ENCODE results near the gene EIF2D.
"Not testable (repeated sequence)": the region's sequence is repeated elsewhere in the genome, so short reads cannot be mapped to it uniquely, and the experiment has no call there.

Gene EIF2D, protein sequence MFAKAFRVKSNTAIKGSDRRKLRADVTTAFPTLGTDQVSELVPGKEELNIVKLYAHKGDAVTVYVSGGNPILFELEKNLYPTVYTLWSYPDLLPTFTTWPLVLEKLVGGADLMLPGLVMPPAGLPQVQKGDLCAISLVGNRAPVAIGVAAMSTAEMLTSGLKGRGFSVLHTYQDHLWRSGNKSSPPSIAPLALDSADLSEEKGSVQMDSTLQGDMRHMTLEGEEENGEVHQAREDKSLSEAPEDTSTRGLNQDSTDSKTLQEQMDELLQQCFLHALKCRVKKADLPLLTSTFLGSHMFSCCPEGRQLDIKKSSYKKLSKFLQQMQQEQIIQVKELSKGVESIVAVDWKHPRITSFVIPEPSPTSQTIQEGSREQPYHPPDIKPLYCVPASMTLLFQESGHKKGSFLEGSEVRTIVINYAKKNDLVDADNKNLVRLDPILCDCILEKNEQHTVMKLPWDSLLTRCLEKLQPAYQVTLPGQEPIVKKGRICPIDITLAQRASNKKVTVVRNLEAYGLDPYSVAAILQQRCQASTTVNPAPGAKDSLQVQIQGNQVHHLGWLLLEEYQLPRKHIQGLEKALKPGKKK

DNA sequence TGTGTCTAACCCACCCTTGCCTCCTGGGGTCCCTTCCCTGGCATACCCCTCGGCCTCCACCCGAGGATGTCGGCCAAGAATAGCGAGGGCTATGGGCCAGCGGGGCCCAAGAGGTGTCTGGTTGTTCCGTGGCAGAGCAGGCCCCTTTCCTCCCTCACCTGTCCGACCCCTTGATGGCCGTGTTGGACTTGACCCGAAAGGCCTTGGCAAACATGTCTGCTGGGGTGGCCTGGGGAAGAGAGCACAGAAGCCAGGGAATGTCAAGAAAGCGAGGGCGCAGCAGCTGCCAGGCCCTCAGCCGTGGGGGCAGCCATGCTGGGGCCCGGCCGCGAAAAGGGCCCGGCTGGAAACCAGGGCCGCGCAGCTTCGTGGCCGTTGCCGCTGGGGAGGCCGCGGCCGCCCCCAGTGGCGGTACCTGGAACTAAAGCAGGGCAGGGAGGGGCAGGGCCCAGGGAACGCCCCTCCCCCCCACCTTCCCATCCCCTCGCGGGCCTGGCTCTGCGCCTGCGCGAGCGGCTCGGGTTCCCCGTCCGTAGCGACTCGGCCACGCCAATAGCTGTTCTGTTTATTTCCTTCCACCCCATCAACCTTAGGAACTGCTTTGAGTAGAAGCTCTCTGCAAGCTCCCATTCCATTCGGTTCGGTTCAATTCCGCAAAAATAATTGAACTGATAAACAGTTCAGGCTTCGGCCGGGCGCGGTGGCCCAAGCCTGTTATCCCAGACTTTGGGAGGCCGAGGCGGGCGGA is at the start of gene EIF2D:
Gene EIF2D (minus strand): TSS at position 337 of the 748 bp plus-strand sequence. CDS start 123 bp downstream, at position 214.
- DNase-seq (ENCODE audit: low spot score), result peak; percentile 97

DNA sequence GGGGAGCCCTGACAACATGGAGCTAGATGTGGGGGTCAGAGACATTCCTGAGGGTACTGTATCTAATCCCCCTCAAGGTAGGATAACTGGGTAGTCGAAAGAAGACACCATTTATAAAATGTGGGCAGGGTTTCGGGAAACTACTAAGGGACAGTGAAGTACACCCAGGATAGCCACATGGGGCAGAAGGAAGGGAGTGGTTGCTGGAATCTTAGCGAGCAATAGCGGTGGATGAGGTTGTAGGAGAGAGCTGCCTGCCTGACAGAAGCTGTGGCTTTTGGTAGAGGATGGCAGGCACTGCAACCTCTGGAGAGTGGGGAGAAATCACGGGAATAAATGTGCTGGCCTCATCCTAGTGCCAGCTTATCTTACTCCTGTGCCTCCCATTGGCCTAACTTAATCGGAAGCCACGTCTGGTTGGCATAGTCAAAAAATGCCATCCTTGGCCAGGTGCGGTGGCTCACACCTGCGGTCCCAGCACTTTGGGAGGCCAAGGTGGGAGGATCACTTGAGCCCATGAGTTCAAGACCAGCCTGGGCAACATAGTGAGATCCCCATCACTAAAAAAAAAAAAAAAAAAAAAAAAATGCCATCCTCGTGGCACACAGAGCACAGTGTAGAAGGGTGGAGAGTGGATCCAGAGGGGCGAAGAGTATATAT is 49.0 kb upstream of the EIF2D start:
- no peak for DNase-seq (ENCODE audit: low spot score)

DNA sequence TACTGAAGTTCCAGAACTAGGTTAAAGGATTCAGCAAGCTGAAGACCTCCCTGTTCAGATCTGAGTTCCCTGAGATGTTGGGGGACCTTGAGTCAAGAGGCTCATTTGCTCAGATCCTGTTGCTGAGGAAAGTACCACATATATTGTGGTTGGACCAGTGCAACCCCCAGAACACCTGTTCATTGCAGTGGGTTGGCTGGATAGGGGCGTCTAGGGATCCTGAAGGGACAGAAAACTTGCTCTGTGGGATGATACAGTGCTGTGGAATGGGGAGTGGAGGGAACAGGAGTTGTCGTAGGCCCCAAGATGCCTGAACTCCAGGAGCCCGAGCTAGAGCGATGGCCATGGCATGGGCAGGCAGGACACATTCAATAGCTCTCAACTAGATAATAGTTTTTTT is 47.9 kb upstream of the EIF2D start:
- no peak for DNase-seq (ENCODE audit: low spot score)

DNA sequence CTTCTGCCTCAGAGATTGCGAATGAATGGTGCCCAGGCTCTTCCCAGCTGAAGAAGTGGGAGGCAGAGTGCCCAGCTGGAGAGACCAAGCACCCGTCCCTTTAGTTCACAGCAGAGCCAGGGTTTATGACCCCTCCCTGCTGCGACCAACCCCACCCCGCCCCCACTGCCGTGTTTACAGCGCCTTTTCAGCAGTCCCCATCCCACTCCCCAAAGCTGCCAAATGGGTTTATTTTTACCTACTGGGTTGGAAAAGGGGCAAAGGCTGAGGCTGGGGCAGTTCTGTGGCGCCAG is 46.7 kb upstream of the EIF2D start:
- DNase-seq (ENCODE audit: low spot score), result no peak

DNA sequence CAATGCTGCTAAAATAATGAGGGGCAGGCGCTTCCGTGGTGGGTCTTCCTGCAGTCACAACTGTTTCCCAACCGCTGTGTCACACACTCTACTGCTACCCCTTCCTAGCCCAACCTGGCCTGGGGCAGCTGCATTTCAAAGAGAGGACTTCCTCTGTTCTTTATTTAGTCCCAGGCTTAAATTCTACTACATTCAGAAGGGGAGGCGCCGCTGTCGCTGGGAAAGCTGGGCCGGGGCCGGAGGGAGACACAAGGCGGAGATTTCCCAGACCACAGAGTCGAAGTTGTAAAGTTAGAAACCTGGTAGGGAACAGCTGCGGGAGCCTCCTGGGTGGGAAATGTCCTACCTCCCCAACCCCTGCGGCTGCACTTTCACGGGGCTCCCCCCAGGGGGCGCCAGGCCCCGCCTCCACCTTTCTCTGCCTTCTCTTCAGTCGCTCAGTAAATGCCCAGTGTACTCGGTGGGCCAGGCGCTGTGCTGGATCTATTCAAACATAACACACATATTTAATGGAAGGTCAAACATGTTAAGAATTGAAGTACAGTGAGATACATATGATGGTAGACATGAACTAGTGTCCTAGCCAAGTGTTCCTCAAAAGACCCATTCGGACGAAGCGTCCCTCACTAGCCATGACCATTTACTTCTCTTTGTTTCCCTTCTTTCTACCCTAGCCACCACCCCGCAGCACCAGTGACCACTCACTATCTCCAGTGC is 46.2 kb upstream of the EIF2D start:
- peak; percentile 57 for DNase-seq (ENCODE audit: low spot score)

DNA sequence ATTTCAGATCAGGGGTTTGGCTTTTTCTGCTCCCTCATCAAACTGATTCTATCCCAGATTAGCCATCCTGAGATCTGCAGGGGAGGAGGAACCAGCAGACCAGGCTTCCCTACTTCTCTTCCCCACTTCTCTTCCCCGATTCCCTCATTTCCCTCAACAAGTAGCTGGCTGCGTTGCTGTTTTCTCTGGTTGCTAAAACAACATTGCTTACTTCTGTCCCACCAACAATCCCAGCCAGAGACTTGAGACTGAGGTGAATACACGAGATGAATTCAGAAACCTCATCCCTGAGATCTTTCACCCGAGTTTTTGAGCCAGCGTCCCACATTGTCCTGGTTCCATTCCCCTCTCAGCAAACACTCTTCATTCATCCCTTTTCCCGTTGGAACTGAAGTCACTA is 45.5 kb upstream of the EIF2D start:
- no peak for DNase-seq (ENCODE audit: low spot score)

DNA sequence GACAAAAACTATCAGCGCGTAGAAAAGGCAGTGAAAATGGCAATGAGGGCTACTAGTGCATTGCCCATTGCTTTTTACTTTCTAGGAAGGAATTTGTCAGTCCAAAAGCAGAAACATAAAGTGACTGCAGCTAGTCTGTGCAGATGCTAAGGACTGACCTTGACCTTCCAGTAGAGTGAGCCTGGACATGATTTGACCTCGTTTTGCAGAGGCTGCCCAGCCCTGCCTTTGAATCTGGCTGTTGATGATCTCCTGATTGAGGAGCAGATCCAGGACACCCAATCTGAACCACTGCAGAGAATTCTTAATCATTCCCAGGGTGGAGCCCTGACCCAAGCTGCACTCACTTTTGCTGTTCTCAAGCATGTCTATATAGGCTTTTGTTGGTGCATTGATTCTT is 44.7 kb upstream of the EIF2D start:
- DNase-seq (ENCODE audit: low spot score), result no peak

DNA sequence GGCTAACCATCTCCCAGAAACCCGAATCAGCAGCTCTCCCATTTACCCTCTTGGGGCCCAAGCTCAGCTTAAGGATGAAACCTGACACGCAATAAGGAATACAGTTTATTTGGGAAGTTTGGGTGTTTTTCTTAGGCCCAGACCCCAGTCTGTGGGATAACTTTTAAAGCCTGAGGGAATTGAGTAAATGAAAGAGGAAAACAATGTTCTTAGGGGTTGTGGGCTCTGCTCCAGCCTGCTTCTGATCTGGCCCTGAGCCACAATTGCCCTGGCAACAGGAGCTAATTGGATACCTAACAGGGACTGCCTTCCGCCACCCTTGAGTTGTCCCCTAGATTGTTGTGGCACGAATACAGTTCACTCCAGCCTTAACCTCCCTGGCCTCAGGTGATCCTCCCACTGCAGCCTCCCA is 43.2 kb upstream of the EIF2D start:
- no peak for DNase-seq (ENCODE audit: low spot score)

DNA sequence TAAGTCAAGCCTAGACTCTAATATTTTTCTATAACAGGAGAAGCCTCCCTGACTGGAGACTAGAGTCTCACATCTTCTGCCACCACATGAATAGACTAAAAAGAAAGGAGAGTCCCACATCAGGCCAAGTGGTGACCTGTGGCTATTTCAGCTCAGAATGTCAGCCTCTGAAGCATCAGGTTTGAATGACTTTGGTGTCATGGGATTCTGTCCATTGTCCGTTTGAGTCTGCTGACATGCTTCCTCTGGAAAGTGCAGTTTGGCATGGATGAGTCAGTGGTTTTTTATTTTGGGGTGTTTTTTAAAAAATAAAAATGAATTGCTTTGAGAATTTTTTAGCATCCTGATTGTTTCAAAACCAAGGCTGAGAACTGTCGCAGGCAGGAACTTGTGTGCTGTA is 42.6 kb upstream of the EIF2D start:
- no peak for DNase-seq (ENCODE audit: low spot score)

DNA sequence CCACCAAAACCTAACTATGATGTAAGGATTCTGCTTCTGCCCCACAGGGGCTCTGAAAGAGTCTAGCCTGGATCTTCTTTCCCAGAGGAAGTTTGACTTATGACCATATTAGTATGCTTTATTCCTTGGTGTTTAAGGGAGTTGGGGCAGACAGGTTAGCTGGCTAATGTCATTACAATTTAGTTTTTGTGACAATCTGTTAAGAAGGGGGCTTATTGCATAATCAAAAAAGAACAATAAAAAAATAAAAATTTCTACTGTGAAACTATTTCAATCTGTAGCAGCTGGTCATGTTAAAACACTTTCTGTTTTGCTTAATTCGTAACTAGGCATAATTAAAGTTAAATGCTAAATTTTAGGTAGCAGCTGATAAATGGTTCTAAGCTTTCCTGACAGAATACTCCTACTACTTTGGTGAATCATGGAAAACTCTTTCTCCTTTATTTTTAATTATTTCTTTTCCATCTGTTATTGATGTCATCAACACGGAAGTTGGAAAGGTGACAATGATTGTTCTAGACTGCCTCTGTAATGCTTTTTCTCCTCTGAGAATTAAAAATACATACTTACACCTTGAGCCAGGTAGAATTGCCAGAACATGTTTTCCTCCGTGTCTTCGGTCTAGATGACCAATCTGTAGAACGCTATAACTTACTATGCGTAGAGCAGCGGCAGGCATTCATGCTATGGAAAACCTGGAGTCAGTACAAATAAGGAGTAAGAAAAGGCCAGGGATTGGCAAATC is 41.6 kb upstream of the EIF2D start:
- no peak for DNase-seq (ENCODE audit: low spot score)

DNA sequence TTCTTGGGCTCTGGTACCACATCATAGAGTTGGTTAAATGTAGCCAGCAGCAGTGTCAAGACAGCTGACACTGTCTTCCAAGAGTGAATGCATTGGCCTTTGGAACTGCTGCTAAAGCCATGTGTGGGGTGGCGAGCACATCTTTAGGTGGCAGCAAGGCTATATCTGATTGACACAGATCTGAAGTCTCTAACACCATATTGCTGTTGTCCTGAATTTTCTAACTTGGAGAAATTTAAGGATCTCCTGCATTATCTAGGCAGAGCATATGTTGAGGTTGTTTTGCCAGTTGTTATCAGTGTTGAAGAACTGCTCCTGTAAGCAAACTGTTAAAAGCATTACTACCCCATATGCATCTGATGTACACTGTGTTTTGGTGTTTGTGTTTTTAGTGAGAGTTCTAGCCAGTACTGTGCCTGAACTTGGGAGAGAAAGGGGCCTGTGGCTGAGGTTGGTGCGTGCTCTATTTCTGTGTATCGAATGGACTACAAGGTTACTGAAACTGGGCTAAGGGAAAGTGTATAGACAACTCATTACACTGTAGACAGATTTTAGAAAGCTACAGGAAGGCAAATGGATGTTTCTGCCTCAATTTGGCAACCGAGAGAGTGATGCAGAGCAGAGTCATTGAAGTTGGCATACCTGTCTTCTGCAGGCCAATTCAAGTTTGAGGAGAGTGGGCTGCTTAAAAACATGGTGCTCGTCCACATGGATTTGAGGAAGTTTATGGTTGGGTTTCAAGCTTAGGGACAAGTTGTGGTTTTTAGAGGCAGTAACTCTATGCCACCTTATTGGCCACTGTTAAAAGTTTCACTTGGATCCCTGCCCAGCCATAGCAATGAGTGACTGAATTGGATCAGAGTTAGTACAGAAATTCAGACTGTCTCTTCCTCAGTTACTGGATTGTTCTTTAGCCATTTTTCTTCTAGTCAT is 40.0 kb upstream of the EIF2D start:
- DNase-seq (ENCODE audit: low spot score), result no peak

DNA sequence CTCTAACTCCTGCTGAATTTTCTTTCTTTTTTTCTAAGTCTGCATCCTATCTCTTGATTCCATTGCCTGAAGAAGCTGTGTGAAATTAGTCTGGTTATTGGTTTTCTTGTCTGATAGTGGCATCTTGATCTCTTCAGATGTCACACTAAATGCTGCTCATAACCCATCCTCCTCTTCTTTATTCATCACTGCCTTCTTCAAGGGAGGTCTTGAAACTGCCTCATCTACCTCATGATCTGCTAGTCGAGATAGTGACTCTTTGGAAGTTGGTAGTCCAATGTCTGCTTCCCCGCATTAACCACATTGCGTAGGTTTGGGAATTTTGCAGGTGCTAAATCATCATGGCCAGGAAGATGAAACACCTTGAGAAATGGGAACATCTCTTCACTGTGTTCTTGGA is 38.7 kb upstream of the EIF2D start:
- no peak for DNase-seq (ENCODE audit: low spot score)

DNA sequence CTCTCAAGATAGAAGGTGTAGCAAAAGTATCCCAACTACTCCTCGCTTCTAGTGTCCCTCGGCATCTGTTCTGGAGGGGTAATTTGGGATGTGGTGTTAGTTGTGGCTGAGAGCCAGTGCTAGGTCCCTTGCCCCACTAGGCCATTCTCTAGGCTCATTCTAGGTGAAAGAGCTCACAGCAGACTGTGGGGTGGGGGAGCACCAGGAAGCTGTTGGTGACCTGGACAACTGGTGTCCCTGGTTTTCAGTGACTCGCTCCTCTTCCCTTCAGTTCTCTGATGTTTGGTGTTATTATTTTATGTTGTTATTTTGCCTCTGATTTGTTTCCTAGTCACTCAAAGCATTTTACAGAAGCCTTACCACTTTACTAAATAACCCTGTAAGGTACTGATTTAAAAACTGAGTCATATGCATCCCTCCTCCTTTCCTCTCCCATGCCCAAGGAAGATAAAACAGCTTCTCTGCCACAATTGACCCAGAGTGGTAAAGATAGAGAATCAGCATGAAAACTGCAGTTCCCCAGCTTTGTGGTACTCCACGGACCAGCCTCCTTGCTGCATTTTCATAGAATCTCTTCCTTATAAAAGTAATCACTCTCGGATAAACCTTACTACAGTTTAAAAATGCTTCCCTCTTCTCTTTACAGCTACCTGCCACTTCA is 37.1 kb upstream of the EIF2D start:
- no peak for DNase-seq (ENCODE audit: low spot score)

DNA sequence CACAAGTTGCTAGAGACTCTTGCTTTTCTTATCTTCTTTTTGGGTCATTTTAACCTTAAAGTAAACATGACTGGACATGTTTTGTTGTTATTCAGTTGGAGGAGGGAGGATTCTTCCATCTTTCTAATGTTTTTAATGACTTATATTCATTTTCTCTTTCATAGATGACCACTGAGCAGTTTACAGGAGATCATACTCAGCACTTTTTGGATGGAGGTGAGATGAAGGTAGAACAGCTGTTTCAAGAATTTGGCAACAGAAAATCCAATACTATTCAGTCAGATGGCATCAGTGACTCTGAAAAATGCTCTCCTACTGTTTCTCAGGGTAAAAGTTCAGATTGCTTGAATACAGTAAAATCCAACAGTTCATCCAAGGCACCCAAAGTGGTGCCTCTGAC is 35.0 kb upstream of the EIF2D start:
- DNase-seq (ENCODE audit: low spot score), result no peak

DNA sequence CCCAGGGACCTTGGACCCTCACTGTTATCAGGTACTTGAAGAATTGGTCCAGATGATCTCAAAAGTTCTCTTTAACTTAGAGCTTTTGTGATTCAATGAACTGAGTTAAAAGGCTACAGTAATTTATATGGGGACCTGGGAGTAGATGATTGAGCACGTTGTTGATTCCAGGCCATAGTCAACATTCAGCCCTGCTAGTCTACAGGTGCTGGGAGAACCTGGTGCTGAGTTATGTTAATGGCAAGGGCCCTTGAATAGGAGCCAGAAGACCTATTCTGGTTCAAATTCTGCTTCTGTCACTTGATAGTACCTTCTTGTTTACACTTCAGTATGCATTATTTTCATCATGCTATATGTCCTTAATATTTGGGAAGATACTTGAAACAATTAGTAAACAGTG is 34.2 kb upstream of the EIF2D start:
- no peak for DNase-seq (ENCODE audit: low spot score)

DNA sequence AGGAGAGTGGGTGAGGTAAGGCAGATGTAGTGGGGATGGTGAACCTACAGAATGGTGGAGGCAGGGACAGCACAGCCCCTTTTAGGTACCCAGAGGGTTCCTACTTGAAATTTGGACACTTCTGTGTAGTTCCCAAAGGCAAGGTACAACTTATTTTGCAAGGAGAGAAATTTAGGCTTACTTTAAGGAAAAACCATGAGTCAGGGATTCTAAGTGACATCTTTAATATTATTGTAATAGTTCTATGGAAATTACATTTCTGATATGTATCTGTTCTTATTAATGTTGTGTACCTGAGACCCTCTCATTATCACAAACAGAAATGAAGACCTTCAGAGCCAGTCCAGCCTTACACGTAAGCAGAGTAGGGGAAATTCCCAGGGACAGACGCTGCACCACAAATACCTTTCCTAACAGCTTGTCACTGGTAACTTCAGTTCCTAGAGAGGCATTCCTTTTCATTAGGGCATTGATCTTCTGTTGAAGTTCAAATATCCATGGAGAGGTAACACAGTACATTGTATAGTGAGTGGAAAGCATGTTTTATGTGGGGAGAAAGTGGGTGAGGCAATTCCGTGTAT is 30.9 kb upstream of the EIF2D start:
- DNase-seq (ENCODE audit: low spot score), result no peak

DNA sequence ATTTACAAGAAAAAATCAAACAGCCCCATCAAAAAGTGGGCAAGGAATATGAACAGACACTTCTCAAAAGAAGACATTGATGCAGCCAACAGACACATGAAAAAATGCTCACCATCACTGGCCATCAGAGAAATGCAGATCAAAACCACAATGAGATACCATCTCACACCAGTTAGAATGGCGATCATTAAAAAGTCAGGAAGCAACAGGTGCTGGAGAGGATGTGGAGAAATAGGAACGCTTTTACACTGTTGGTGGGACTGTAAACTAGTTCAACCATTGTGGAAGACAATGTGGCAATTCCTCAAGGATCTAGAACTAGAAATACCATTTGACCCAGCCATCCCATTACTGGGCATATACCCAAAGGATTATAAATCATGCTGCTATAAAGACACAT is 29.8 kb upstream of the EIF2D start:
- DNase-seq (ENCODE audit: low spot score), result not testable (repeated sequence)

DNA sequence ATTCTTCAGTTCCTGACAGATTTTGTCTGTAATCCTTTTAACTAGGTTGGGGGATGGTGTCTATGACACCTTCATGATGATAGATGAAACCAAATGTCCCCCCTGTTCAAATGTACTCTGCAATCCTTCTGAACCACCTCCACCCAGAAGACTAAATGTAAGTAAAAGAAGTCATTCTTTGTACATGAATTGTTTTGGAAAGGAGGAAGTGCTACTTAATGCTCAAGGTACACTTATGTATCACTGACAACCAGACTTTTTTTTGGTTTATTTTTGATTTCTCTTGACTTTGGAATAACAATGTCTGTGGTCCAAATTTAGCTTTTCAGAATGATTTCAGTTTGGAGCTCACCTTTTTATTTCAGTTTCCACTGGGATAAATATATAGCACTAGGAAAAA is 25.3 kb upstream of the EIF2D start:
- DNase-seq (ENCODE audit: low spot score), result no peak

DNA sequence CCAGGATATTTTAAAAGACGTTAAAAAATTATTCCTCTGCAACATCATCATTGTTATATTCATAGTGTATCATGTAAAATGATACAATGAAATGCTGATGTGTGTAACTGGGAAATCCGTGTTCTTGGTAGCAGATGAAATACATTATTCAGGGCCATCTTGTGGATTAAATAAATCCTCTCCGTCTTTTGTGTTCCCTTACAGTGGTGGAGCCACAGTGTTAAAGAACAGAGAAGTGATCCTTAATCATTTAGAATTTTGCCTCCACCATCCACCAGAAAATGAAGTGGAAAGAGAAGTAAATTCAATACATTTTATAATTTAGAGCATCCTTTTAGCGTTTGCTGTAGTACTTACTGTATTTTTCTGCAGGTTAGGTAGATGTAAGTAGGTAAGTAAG is 24.4 kb upstream of the EIF2D start:
- DNase-seq (ENCODE audit: low spot score), result no peak

DNA sequence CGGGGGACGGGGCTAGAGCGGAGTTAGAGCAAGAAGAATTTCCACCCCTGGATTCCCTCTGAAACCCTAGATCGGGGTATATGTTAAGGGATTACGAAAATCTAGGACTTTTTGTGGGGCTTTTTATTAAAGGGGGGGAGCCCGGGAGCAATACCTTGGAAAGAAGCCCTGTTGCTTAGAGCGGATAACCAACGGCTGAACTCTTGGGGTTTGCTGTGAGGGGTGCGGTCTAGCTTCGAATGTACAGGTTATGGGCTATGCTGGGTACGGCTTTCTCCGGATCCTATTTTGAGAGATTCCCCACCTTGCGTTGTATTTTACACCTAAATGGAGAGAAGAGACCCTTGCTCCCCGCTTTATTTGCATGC is 23.7 kb upstream of the EIF2D start:
- peak; percentile 7 for DNase-seq (ENCODE audit: low spot score)

Measured in activated CD4-positive, alpha-beta T cell treated with anti-CD3 and anti-CD28 coated beads, Interleukin-2, Interleukin-4, amounts not matched to agents 100 ng/mL and 50 ng/mL, durations not matched to agents 16 hours and 8 hours (primary cell).